PC-3 (cell line): ENCODE measurements around the gene IER3IP1. TPM values are rescaled to one million over a fixed set of nuclear protein-coding genes. Genes with fewer than 3 reads are reported as not detected.
"Not testable (repeated sequence)": the region's sequence is repeated elsewhere in the genome, so short reads cannot be mapped to it uniquely, and the experiment has no call there.

Experiments used
- ATAC-seq: fragments of 200-7000 bp; cut with Tn5 transposase; 2 replicates; pipeline ENCODE4 v1.9.1; 2020; ENCODE audit warnings: mild to moderate bottlenecking, moderate library complexity
- BruUV-seq: library from RNA; stranded (reverse); fragments of 400-500 nt; replicated peaks from 2 replicates; lab custom pipeline; 2021; lab: Mats Ljungman, UMichigan
- CTCF ChIA-PET: fragments of 300-600 bp; sonication (Branson Sonifier 250); formaldehyde crosslinking; loops from one replicate; lab custom pipeline; 2022; ENCODE audit warnings: antibody characterized with exemption; lab: Charles Lee
- POLR2A ChIA-PET: fragments of 300-600 bp; sonication (Branson Sonifier 250); formaldehyde crosslinking; loops from one replicate; lab custom pipeline; 2022; ENCODE audit warnings: antibody characterized with exemption; ENCODE audit not compliant: unreplicated experiment; lab: Charles Lee
- DNase-seq: peaks from one replicate; pipeline ENCODE4 v3.0.0-alpha.2; 2015
- H2AFZ ChIP-seq: fragments of 300-600 bp; sonication (generic); 2 replicates; pipeline ENCODE4 v1.6.0; 2016; ENCODE audit warnings: antibody characterized with exemption, low read length
- H3F3A ChIP-seq: fragments of 300-600 bp; sonication (generic); one replicate; pipeline ENCODE4 v1.6.0; 2017; ENCODE audit warnings: antibody characterized with exemption, low read length, control low read depth, mild to moderate bottlenecking; ENCODE audit not compliant: unreplicated experiment
- H3K27ac ChIP-seq: fragments of 300-600 bp; sonication (generic); 2 replicates; pipeline ENCODE4 v1.5.1; 2016; ENCODE audit warnings: mild to moderate bottlenecking, low read length
- H3K27me3 ChIP-seq: fragments of 300-600 bp; sonication (generic); 2 replicates; pipeline ENCODE4 v1.6.1; 2016; ENCODE audit warnings: low read length, mixed read lengths
- H3K36me3 ChIP-seq: fragments of 300-600 bp; sonication (generic); 2 replicates; pipeline ENCODE4 v1.6.1; 2016; ENCODE audit warnings: low read depth, mixed run types, low read length, mixed read lengths
- H3K4me1 ChIP-seq: fragments of 300-600 bp; sonication (generic); 2 replicates; pipeline ENCODE4 v1.5.1; 2016; ENCODE audit warnings: low read length; ENCODE audit not compliant: insufficient read depth
- H3K4me2 ChIP-seq: fragments of 300-600 bp; sonication (generic); 2 replicates; pipeline ENCODE4 v1.6.0; 2016; ENCODE audit warnings: low read length
- H3K4me3 ChIP-seq: fragments of 300-600 bp; sonication (generic); 2 replicates; pipeline ENCODE4 v1.5.1; 2016; ENCODE audit warnings: mild to moderate bottlenecking, low read length, mixed read lengths
- H3K79me2 ChIP-seq: fragments of 300-600 bp; sonication (generic); 2 replicates; pipeline ENCODE4 v1.6.1; 2017; ENCODE audit warnings: low read length, mixed read lengths
- H3K9ac ChIP-seq: fragments of 300-600 bp; sonication (generic); 2 replicates; pipeline ENCODE4 v1.6.0; 2016; ENCODE audit warnings: mild to moderate bottlenecking, low read length
- H3K9me2 ChIP-seq: fragments of 300-600 bp; sonication (generic); replicated peaks from 2 replicates; pipeline ENCODE4 v1.6.1; 2016; ENCODE audit warnings: mixed run types, low read length, mixed read lengths
- H3K9me3 ChIP-seq: fragments of 300-600 bp; sonication (generic); 2 replicates; pipeline ENCODE4 v1.6.1; 2016; ENCODE audit warnings: low read length, mixed read lengths
- H4K20me1 ChIP-seq: fragments of 300-600 bp; sonication (generic); 2 replicates; pipeline ENCODE4 v1.6.1; 2016; ENCODE audit warnings: low read length, mixed read lengths
- CTCF ChIP-seq: fragments of 300-600 bp; sonication (generic); conservative IDR thresholded peaks from 2 replicates; pipeline ENCODE4 v1.5.1; 2017; ENCODE audit warnings: antibody characterized with exemption, low read depth, mild to moderate bottlenecking, low read length
- EZH2 ChIP-seq: fragments of 300-600 bp; sonication (generic); IDR thresholded peaks from one replicate; pipeline ENCODE4 v1.6.1; 2017; ENCODE audit warnings: antibody characterized with exemption, mild to moderate bottlenecking, low read length; ENCODE audit not compliant: unreplicated experiment
- EZH2phosphoT487 ChIP-seq: fragments of 300-600 bp; sonication (generic); IDR thresholded peaks from 2 replicates; pipeline ENCODE4 v1.6.1; 2018; ENCODE audit warnings: mild to moderate bottlenecking, antibody characterized with exemption, low read length, borderline replicate concordance
- intact Hi-C: fragments of 100-400 bp; cut with micrococcal nuclease; formaldehyde crosslinking; loops from 2 replicates; pipeline ENCODE4 v1.9.0; 2023
- total RNA-seq: library from RNA; depleted of rRNA; stranded (reverse); fragments of >200 nt; gene quantifications from 2 replicates; pipeline ENCODE4 v1.2.3, GENCODE V29; 2014

The IER3IP1 gene
- total RNA-seq, 1 experiment from 2014 or later = 23.2 TPM

GRCh38 chr18:47191961-47192360 lies 15.8 kb upstream of the IER3IP1 start:
- intact Hi-C loops = no loop called here
- no TSS peak for BruUV-seq
- no peaks in the 10 kb centered on the region for H3K4me1 ChIP-seq
- H3K27me3 ChIP-seq = no peaks in the 10 kb centered on the region
- no peak overlapping the region for H3K9ac ChIP-seq
- no peak overlapping the region for H3K4me2 ChIP-seq
- no peaks in the 10 kb centered on the region for H3F3A ChIP-seq
- DNase-seq (peak; percentile 26), ATAC-seq (peak; percentile 69)
- H3K9me2 ChIP-seq = no peaks in the 10 kb centered on the region
- no peak overlapping the region for H3K4me3 ChIP-seq
- POLR2A ChIA-PET = no interaction called here
- no peaks in the 10 kb centered on the region for H4K20me1 ChIP-seq
- H3K27ac ChIP-seq = no peak overlapping the region
- no peaks in the 10 kb centered on the region for H3K36me3 ChIP-seq
- CTCF ChIA-PET = no interaction called here
- no peaks in the 10 kb centered on the region for H3K79me2 ChIP-seq
- H2AFZ ChIP-seq = no peak overlapping the region
- TF ChIP-seq CTCF (no peak), EZH2 (no peak), EZH2phosphoT487 (no peak)
- H3K9me3 ChIP-seq = no peaks in the 10 kb centered on the region

- Histone ChIP-seq H2AFZ (no peak overlapping the region), H4K20me1 (no peaks in the 10 kb centered on the region), H3K9me2 (no peaks in the 10 kb centered on the region), H3K4me2 (no peak overlapping the region), H3K9ac (no peak overlapping the region), H3K36me3 (no peaks in the 10 kb centered on the region), H3K27ac (no peak overlapping the region), H3F3A (no peaks in the 10 kb centered on the region), H3K79me2 (no peaks in the 10 kb centered on the region), H3K4me1 (no peaks in the 10 kb centered on the region), H3K9me3 (no peaks in the 10 kb centered on the region), H3K4me3 (no peak overlapping the region), H3K27me3 (no peaks in the 10 kb centered on the region)
- no peak for TF ChIP-seq EZH2phosphoT487
- no peak for TF ChIP-seq CTCF
- TF ChIP-seq EZH2 = no peak
- CTCF ChIA-PET = no interaction called here
- POLR2A ChIA-PET = no interaction called here
- no TSS peak for BruUV-seq
- DNase-seq = no peak
- intact Hi-C loops = no loop called here
- no peak for ATAC-seq
Measured at GRCh38 chr18:47187721-47188120, 11.6 kb upstream of the IER3IP1 start.

GRCh38 chr18:47184419-47185050 lies 8.4 kb upstream of the IER3IP1 start:
- Histone ChIP-seq H3K36me3 (no peaks in the 10 kb centered on the region), H3K4me1 (no peaks in the 10 kb centered on the region), H4K20me1 (no peaks in the 10 kb centered on the region), H3K9ac (no peak overlapping the region), H3K4me2 (no peak overlapping the region), H3K27ac (no peak overlapping the region), H3K4me3 (no peak overlapping the region), H3K9me3 (no peaks in the 10 kb centered on the region), H3F3A (no peaks in the 10 kb centered on the region), H3K9me2 (no peaks in the 10 kb centered on the region), H3K27me3 (no peaks in the 10 kb centered on the region), H3K79me2 (no peaks in the 10 kb centered on the region), H2AFZ (no peak overlapping the region)
- ChIA-PET POLR2A (no interaction called here), CTCF (no interaction called here)
- TF ChIP-seq EZH2 (no peak), CTCF (no peak), EZH2phosphoT487 (no peak)
- no peak for DNase-seq
- intact Hi-C loops = no loop called here
- no peak for ATAC-seq
- BruUV-seq = no TSS peak

GRCh38 chr18:47182156-47182555 lies 6.0 kb upstream of the IER3IP1 start:
- H3K9ac ChIP-seq, H3K27ac ChIP-seq, H3K4me3 ChIP-seq, H3K4me1 ChIP-seq, H3K9me2 ChIP-seq, DNase-seq, CTCF ChIA-PET, BruUV-seq, POLR2A ChIA-PET, H3K27me3 ChIP-seq, ATAC-seq, H2AFZ ChIP-seq, H3K36me3 ChIP-seq, H3F3A ChIP-seq, H4K20me1 ChIP-seq, H3K79me2 ChIP-seq, H3K4me2 ChIP-seq, intact Hi-C loops, H3K9me3 ChIP-seq: not testable (repeated sequence)
